CD4-positive, alpha-beta memory T cell (primary cell): ENCODE results near the gene ARL5B. TPM values are rescaled to one million over a fixed set of nuclear protein-coding genes. Genes with fewer than 3 reads are reported as not detected.

Experiments
- CTCF ChIA-PET: fragments of 350-600 bp; sonication (Branson Sonifier 250); formaldehyde crosslinking; loops from one replicate; lab custom pipeline; 2021; ENCODE audit warnings: inconsistent platforms; ENCODE audit not compliant: partially characterized antibody; lab: Charles Lee
- POLR2A ChIA-PET: fragments of 350-600 bp; sonication (Branson Sonifier 250); formaldehyde crosslinking; loops from one replicate; lab custom pipeline; 2021; ENCODE audit not compliant: partially characterized antibody; lab: Charles Lee
- DNase-seq, 5 donors: peaks; one replicate each; pipeline versions ENCODE4 v3.0.0 to v3.0.0-alpha.2; 2020 to 2022; ENCODE audit warnings: mixed read lengths in 1 of 5
- H3K27ac ChIP-seq: one replicate; pipeline ENCODE4 v1.7.0; 2013; ENCODE audit warnings: low read depth, low read length
- H3K27me3 ChIP-seq: 2 replicates; pipeline ENCODE4 v1.7.0; 2013; ENCODE audit warnings: mild to moderate bottlenecking, low read length, moderate library complexity; ENCODE audit not compliant: insufficient read depth
- H3K36me3 ChIP-seq: 2 replicates; pipeline ENCODE4 v1.7.0; 2013; ENCODE audit warnings: mild to moderate bottlenecking, low read length, moderate library complexity; ENCODE audit not compliant: insufficient read depth
- H3K4me1 ChIP-seq: 2 replicates; pipeline ENCODE4 v1.7.0; 2013; ENCODE audit warnings: mild to moderate bottlenecking, low read length, moderate library complexity; ENCODE audit not compliant: insufficient read depth
- H3K4me3 ChIP-seq, 2 donors: one replicate each; pipeline ENCODE4 v1.7.0; 2013; ENCODE audit warnings: low read length in 2 of 2, mild to moderate bottlenecking in 1 of 2
- H3K9me3 ChIP-seq, 2 donors: one replicate each; pipeline ENCODE4 v1.7.0; 2013; ENCODE audit warnings: low read length in 2 of 2, control low read depth in 1 of 2; ENCODE audit not compliant: control insufficient read depth in 1 of 2
- H3K27ac Mint-ChIP-seq, 7 donors: one replicate each; pipeline ENCODE4 v1.8.0; 2020 to 2021; ENCODE audit warnings: mixed read lengths in 7 of 7, mild to moderate bottlenecking in 6 of 7, inconsistent platforms in 3 of 7, moderate library complexity in 3 of 7
- H3K27me3 Mint-ChIP-seq, 2 donors: one replicate each; pipeline ENCODE4 v1.8.0; 2020 to 2021; ENCODE audit warnings: mixed read lengths in 2 of 2
- H3K36me3 Mint-ChIP-seq, 2 donors: one replicate each; pipeline ENCODE4 v1.8.0; 2020 to 2021; ENCODE audit warnings: mixed read lengths in 2 of 2, inconsistent platforms in 1 of 2, mild to moderate bottlenecking in 1 of 2
- H3K4me1 Mint-ChIP-seq, 4 donors: one replicate each; pipeline ENCODE4 v1.8.0; 2020 to 2021; ENCODE audit warnings: mixed read lengths in 4 of 4, mild to moderate bottlenecking in 1 of 4
- H3K4me3 Mint-ChIP-seq, 8 donors: one replicate each; pipeline ENCODE4 v1.8.0; 2020 to 2021; ENCODE audit warnings: mixed read lengths in 8 of 8, mild to moderate bottlenecking in 7 of 8, moderate library complexity in 6 of 8, inconsistent platforms in 3 of 8
- H3K9me3 Mint-ChIP-seq, 8 donors: one replicate each; pipeline ENCODE4 v1.8.0; 2020 to 2021; ENCODE audit warnings: mixed read lengths in 8 of 8, mild to moderate bottlenecking in 5 of 8, inconsistent platforms in 3 of 8, moderate library complexity in 1 of 8
- intact Hi-C: fragments of 100-400 bp; cut with micrococcal nuclease; formaldehyde crosslinking; loops from one replicate; pipeline ENCODE4 v1.15.1; 2023
- polyA plus RNA-seq, 2 donors: library from polyadenylated mRNA; unstranded; fragments of 300-500 nt; fragmentation: Illumina TruSeq; gene quantifications; one replicate each; pipeline ENCODE4 v1.2.3, GENCODE V29; 2021
- total RNA-seq, 2 experiments: library from RNA; stranded (reverse); gene quantifications; one replicate each; pipeline ENCODE4 v1.2.3, GENCODE V29; 2021

The ARL5B gene
- total and polyA plus RNA-seq, 4 experiments from 2014 or later, result 1.1 to 14.1 (median 7.3) TPM

DNA sequence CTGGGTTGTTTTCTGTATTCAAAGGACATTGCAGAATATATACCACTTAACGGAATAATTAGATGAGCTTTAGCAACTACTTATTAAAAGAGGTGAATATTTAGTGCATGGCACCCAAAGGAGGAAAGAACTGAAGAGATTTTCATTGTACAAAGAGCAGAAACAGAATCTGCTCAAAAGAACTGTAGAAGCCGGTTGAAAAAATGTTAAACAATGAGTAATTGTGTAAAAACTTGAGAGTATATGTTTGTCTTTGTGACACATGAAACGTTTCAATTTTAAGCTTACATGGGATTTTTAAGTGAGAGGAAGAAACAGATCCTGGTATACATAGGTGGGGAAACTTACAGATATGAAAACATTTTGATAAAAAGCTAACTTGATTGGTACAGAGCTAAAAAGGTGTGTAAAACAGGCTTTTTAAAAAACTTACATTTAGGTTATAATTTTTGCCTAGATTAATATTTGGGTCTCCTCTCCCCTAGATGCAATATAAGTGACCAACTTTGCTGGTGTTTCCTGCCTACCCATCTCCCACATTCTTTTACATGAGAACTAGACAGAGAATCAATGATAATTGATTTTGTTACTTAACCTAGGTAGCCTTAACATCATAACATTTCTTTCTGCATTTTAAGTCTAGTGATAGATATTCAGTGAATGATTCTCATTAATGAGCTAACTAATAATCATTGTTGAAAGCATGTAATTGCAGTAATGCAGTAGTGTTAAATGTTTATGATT lies 6.8 kb downstream of the ARL5B start:
- H3K4me1 ChIP-seq, result peaks cover 30% of the 10 kb centered on the region
- H3K27me3 Mint-ChIP-seq, result no peaks in the 10 kb centered on the region
- POLR2A ChIA-PET, result interaction anchor here (0.5 kb wide), 1 partner anchor 691 kb away, joined by 3 read pairs; no protein-coding TSS in a partner anchor
- peaks cover 29 to 48% (median 37%) of the 10 kb centered on the region in 4 donors for H3K4me1 Mint-ChIP-seq
- no peaks in the 10 kb centered on the region for H3K9me3 Mint-ChIP-seq
- intact Hi-C loops, result loop anchor here (10.0 kb wide), 1 partner anchor 61 kb away; no protein-coding TSS in a partner anchor
- no peak for DNase-seq
- H3K36me3 ChIP-seq, result peaks cover 9% of the 10 kb centered on the region
- CTCF ChIA-PET, result interaction anchor here (1.1 kb wide), 1 partner anchor 8 kb away, joined by 3 read pairs; no protein-coding TSS in a partner anchor
- H3K4me3 ChIP-seq, result no peak overlapping the region
- H3K9me3 ChIP-seq, result no peaks in the 10 kb centered on the region
- peak overlapping the region in 1 of 8 donors; percentile 14 for H3K4me3 Mint-ChIP-seq
- H3K27ac ChIP-seq, result no peak overlapping the region
- peak overlapping the region in 1 of 7 donors; percentile 47 for H3K27ac Mint-ChIP-seq
- peaks cover 18 to 34% of the 10 kb centered on the region in 2 donors for H3K36me3 Mint-ChIP-seq
- no peaks in the 10 kb centered on the region for H3K27me3 ChIP-seq

DNA sequence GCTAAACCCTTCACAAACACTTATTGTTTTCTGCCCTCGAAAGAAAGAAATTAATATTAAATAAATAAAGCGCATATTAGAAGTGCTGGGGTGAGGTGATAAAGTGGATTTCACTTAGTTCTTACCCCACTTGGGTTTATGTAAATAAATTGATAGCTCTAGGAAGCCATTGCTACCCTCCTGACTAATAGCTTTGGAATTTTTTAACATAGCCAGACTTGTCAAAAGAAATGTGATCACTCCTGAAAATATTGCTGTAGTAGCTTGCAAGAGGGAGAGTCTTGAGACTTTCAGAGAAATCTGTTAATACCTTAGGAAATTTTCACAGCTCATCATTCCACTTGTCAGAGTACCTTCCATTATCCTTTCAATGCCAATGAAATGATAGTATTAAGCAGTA lies 7.6 kb downstream of the ARL5B start:
- intact Hi-C loops, result loop anchor here (10.0 kb wide), 1 partner anchor 62 kb away; no protein-coding TSS in a partner anchor
- Histone ChIP-seq H3K4me1 (peaks cover 22% of the 10 kb centered on the region), H3K27ac (no peak overlapping the region), H3K36me3 (peaks cover 15% of the 10 kb centered on the region), H3K9me3 (no peaks in the 10 kb centered on the region), H3K27me3 (no peaks in the 10 kb centered on the region), H3K4me3 (no peak overlapping the region)
- ChIA-PET CTCF (interaction anchor here (1.1 kb wide), 1 partner anchor 9 kb away, joined by 3 read pairs; no protein-coding TSS in a partner anchor), POLR2A (interaction anchor here (0.5 kb wide), 1 partner anchor 692 kb away, joined by 3 read pairs; no protein-coding TSS in a partner anchor)
- Mint-ChIP-seq H3K9me3 (no peaks in the 10 kb centered on the region), H3K27ac (peak overlapping the region in 1 of 7 donors; percentile 13), H3K36me3 (peaks cover 25 to 39% of the 10 kb centered on the region in 2 donors), H3K4me1 (peaks cover 21 to 40% (median 29%) of the 10 kb centered on the region in 4 donors), H3K4me3 (no peak overlapping the region), H3K27me3 (no peaks in the 10 kb centered on the region)
- no peak for DNase-seq

DNA sequence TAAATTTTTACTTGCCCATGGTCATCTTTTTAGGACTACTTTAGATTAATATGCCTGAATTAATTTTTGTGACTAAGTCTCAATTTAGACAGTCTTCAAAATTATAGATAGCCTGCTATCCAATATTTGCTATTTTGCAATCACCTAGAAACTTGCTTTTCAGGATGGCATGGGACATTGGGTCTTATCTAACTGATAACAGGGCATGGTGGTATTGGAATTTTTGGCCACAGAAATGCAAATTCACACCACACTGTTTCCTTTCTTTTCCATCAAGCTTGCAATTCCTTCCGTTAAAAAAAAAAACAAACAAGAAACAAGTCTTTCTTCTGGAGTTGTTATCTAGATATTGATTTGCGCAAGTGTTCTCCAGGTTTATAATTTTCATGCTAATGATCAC lies 8.8 kb downstream of the ARL5B start:
- Mint-ChIP-seq H3K9me3 (no peaks in the 10 kb centered on the region), H3K4me1 (peaks cover 16 to 32% (median 23%) of the 10 kb centered on the region in 4 donors), H3K27ac (peak overlapping the region in 1 of 7 donors; percentile 13), H3K27me3 (no peaks in the 10 kb centered on the region), H3K36me3 (peaks cover 26 to 45% of the 10 kb centered on the region in 2 donors), H3K4me3 (no peak overlapping the region)
- intact Hi-C loops, result loop anchor here (10.0 kb wide), 1 partner anchor 63 kb away; no protein-coding TSS in a partner anchor
- ChIA-PET CTCF (interaction anchor here (0.7 kb wide), 1 partner anchor 26 kb away, joined by 3 read pairs; no protein-coding TSS in a partner anchor), POLR2A (interaction anchor here (1.3 kb wide), 1 partner anchor 17 kb away, joined by 3 read pairs; no protein-coding TSS in a partner anchor)
- Histone ChIP-seq H3K9me3 (no peaks in the 10 kb centered on the region), H3K27ac (no peak overlapping the region), H3K36me3 (peaks cover 17% of the 10 kb centered on the region), H3K4me1 (peaks cover 14% of the 10 kb centered on the region), H3K27me3 (no peaks in the 10 kb centered on the region), H3K4me3 (no peak overlapping the region)
- no peak for DNase-seq

DNA sequence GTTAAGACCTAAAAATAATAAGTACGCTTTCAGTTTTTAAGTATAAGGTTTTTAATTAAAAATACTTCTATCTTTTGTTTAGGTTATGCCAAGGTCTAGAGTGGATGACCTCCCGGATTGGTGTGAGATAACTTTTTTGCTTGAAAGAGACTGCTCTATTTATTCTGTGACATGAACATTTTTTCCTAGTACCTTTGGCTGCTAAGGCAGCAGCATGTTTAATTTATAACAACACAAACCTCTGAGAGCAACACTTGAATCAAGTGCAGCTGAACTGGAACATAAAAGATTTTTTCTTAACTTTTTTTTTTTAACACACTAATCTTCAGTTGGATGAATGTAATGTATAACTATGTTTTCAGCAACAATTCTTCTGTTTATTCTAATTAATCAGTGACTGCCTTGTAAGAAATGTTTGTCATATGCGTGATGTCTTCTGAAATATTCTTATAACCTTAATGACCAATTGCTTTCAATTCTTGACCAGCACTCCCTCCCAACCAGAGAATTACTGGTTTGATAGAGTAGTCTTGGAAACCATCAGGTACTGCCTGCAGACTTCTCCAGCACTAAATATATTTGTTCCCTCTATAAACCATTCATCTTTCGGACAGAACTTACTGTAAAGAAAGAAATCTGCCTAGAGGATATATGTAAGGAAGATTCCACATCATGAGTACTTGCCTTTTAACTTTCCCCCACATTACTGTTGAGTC lies 16.0 kb downstream of the ARL5B start:
- ChIA-PET CTCF (no interaction called here), POLR2A (no interaction called here)
- no peak for DNase-seq
- no peak overlapping the region for H3K27ac ChIP-seq
- H3K4me1 Mint-ChIP-seq, result peaks cover 0 to 2% (median 0%) of the 10 kb centered on the region in 4 donors
- intact Hi-C loops, result no loop called here
- H3K27ac Mint-ChIP-seq, result no peak overlapping the region
- no peaks in the 10 kb centered on the region for H3K4me1 ChIP-seq
- no peaks in the 10 kb centered on the region for H3K9me3 Mint-ChIP-seq
- no peak overlapping the region for H3K4me3 ChIP-seq
- H3K27me3 Mint-ChIP-seq, result no peaks in the 10 kb centered on the region
- no peaks in the 10 kb centered on the region for H3K27me3 ChIP-seq
- H3K36me3 Mint-ChIP-seq, result peaks cover 46 to 48% of the 10 kb centered on the region in 2 donors
- H3K9me3 ChIP-seq, result no peaks in the 10 kb centered on the region
- peaks cover 25% of the 10 kb centered on the region for H3K36me3 ChIP-seq
- no peak overlapping the region for H3K4me3 Mint-ChIP-seq

DNA sequence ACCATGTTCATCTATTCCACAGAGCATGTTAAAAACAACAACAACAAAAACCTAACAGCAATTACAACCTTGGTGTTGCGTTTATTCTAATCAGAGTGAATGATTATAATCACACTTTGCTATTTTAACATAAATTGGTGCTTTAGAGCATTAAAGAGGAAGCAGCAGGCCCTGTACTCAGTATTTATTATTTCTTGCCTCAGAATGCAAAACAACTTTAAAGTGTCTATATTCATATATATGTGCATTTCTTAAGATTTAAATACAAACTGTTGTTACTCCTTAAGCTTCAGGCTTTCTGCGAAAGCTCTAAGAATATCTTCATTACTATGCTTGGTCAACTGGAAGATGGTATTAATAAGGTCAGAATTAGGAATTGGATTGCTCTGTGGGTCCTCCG lies 21.5 kb downstream of the ARL5B start:
- Histone ChIP-seq H3K36me3 (no peaks in the 10 kb centered on the region), H3K4me3 (no peak overlapping the region), H3K27ac (no peak overlapping the region), H3K27me3 (no peaks in the 10 kb centered on the region), H3K9me3 (no peaks in the 10 kb centered on the region), H3K4me1 (no peaks in the 10 kb centered on the region)
- intact Hi-C loops, result no loop called here
- Mint-ChIP-seq H3K9me3 (no peaks in the 10 kb centered on the region), H3K27ac (peak overlapping the region in 1 of 7 donors; percentile 53), H3K36me3 (peaks cover 8 to 12% of the 10 kb centered on the region in 2 donors), H3K4me1 (peaks cover 0 to 10% (median 8%) of the 10 kb centered on the region in 4 donors), H3K4me3 (no peak overlapping the region), H3K27me3 (no peaks in the 10 kb centered on the region)
- DNase-seq, result no peak
- ChIA-PET POLR2A (no interaction called here), CTCF (no interaction called here)

DNA sequence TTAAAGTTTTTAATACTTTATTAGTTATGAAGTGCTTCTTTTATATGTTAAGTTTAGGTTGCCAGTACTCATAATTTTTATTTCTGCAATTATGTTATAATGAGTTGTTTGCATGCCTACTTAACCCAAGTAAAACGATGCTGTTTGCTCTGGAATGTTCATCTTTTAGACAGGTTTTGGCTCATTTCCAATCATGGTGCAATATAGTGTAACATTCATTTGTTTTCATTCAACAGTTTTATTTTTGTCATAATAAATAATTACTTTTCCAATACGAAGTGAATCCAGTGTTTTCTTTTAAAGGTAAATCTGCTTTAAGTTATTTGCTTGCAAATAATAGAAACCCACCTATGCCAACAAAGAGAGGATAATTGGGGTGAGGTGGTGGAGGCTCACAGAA lies 22.1 kb downstream of the ARL5B start:
- no peaks in the 10 kb centered on the region for H3K4me1 ChIP-seq
- POLR2A ChIA-PET, result no interaction called here
- H3K9me3 Mint-ChIP-seq, result no peaks in the 10 kb centered on the region
- no peaks in the 10 kb centered on the region for H3K27me3 Mint-ChIP-seq
- peak overlapping the region in 2 of 7 donors; percentile 32 to 45 for H3K27ac Mint-ChIP-seq
- H3K36me3 ChIP-seq, result no peaks in the 10 kb centered on the region
- no peak overlapping the region for H3K4me3 Mint-ChIP-seq
- H3K9me3 ChIP-seq, result no peaks in the 10 kb centered on the region
- DNase-seq, result no peak
- peaks cover 5 to 10% of the 10 kb centered on the region in 2 donors for H3K36me3 Mint-ChIP-seq
- no peak overlapping the region for H3K27ac ChIP-seq
- intact Hi-C loops, result no loop called here
- no peaks in the 10 kb centered on the region for H3K27me3 ChIP-seq
- H3K4me1 Mint-ChIP-seq, result peaks cover 0 to 10% (median 8%) of the 10 kb centered on the region in 4 donors
- H3K4me3 ChIP-seq, result no peak overlapping the region
- CTCF ChIA-PET, result no interaction called here

DNA sequence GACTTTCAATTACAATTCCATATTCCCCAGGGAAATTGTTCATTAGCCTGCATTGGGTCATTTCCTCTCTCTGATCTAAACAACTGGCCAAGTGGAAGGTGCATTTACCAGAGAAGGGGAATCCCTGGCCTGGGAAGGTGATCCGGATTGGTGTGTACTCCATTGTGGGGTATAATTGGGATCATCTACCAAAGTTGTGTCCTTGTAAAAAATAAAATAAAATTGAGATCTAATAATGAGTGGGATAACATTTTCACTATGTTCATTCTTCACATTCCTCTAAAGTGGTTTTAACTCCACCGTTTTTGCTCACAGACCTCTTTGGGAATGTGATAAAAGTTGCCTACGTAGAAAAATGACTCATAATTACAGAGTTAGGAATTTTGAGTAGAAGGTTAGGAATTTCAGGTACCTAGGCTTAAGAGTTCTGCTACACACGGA lies 22.8 kb downstream of the ARL5B start:
- Mint-ChIP-seq H3K4me3 (no peak overlapping the region), H3K36me3 (peaks cover 1 to 6% of the 10 kb centered on the region in 2 donors), H3K27ac (peak overlapping the region in 3 of 7 donors; percentile 22 to 50 (median 45)), H3K9me3 (no peaks in the 10 kb centered on the region), H3K4me1 (peaks cover 0 to 10% (median 8%) of the 10 kb centered on the region in 4 donors), H3K27me3 (no peaks in the 10 kb centered on the region)
- H3K36me3 ChIP-seq, result no peaks in the 10 kb centered on the region
- ChIA-PET POLR2A (no interaction called here), CTCF (no interaction called here)
- H3K4me1 ChIP-seq, result no peaks in the 10 kb centered on the region
- intact Hi-C loops, result no loop called here
- no peak for DNase-seq
- no peaks in the 10 kb centered on the region for H3K9me3 ChIP-seq
- no peak overlapping the region for H3K27ac ChIP-seq
- no peak overlapping the region for H3K4me3 ChIP-seq
- no peaks in the 10 kb centered on the region for H3K27me3 ChIP-seq
